ENCODE measurements around the gene SYT1.

The SYT1 gene

DNA sequence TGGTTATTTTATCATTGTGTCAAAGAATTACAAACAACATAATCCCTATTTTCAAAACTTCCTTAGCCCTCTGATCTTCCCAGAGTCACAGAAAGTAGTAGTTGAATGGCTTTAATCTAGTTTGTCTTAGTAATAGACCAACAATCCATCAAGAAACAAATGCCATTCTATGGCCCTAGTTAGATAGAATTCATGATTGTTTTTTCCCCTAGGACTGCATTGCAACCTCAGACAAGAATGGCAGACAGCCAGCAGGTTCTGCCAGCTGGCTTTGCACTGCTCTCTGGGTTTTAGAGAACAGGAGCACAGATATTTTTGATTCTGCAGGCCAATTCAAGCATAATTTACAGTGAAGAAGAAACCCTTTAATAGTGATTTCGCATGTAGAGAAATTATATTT lies 33.8 kb downstream of the SYT1 start:
- no peak for DNase-seq

DNA sequence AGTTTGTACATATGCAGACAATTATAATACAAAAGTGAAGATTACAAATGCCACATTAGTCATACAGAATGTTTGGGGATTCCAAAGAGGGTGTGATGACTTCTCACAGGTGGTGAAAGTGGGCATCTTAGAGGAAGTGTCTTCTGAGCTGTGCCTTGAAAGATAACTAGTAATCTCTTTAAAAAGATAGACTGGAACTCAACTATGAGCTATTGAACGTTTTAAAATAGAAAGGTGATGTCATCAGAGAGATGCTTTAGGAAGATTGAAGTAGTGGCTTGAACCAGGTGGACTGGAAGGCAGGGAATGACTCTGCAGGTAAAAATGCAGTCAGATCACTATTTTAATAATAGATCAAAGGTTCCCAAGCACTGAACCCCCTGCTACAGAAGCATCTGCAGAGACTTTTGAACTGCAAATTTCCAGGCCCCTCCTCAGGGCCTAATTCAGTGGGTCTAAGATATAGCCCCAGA lies 50.3 kb downstream of the SYT1 start:
- DNase-seq: no peak

DNA sequence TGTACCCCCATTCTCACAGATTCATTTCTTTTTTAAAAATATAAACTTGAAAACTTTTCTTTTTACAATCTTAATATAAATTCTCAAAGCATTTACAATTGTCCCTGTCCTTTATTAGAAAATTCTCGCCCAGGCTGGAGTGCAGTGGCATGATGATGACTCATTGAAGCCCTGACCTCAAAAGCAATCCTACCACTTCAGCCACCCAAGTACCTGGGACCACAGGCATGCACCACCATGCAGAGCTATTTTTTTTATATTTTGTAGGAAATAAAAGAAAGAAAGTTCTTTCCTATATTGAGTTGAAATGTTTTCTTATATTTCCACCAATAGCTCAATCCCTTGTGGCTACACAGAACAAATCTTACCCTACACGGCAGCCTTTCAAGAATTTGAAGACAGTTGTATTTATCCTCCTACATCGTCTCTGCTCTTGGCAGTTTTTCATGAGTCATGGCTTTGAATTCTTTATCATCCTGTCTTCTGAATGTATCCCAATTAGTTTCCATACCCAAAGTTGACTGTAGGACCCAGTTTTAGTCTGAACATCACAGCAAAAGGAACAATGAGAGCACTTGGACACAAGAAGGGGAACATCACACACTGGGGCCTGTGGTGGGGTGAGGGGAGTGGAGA lies 52.4 kb downstream of the SYT1 start:
- no peak for DNase-seq

DNA sequence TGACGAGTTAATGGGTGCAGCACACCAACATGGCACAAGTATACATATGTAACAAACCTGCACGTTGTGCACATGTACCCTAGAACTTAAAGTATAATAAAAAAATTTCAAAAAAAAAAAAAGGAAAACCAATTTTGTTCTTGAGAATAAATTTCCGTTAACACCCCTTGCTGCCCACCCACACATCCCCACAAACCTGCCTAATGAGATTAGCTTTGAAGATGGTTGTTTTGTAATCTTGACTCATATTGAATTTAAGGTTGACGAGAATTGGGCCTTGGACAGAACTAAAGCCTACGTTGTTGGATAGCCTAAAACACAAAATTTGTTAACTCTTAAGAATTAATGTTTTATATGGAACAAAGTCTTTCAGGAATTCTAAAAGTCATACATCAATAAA lies 52.9 kb downstream of the SYT1 start:
- no peak for DNase-seq

DNA sequence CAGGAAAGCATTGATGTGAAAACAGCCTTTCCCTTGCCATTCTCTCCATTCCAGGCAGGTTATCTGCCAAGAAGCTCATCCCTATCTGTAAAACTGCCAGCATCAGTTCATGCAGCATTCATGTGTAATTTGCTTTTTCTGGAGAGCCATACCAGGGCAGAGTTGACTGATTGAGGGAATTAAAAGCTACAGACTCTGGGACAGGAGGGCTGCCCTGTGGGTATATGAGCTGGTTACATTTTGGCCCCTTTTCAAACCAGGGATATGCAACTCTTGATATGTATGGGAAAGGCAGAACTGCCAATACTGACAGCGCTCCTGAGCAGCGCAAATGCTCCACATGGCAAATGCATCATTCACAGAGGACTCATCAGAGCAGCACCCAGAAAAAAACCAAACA lies 53.7 kb downstream of the SYT1 start:
- DNase-seq: no peak

DNA sequence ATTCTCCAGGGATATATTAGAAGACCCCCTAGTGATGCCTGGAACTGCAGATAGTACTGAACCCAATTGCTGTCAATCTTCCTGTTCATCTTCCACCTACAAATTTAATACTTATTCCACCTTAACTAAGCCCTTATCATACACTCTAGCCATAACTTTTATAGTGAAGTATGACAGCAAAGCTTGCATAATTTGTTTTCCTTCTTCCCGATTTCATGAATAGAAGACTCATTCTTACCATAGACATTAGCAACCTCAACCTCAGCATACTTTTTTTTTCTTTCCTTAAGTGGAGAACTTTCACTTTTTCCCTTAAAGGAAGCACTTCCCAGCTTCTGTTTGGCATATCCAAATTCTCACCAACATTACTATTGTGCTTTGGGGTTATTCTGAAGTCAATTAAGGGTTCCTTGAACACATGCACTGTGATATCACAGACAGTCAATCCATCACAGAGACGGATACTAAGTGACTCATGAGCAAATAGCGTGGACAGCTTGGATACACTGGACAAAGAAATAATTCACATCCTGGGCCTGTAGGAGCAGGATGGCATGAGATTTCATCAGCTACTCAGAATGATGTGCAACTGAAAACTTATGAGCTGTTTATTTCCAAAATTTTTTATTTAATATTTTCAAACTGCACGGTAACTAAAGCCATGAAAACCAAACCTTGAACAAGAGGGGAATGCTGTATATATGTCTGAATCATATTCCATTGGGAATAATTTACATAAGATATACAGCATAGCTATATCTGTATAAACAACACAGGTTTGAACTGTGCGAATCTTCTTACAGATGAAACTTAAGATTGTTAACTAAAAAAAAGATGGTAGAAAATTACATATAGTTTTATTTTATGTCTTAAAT lies 63.9 kb downstream of the SYT1 start:
- no peak for DNase-seq

DNA sequence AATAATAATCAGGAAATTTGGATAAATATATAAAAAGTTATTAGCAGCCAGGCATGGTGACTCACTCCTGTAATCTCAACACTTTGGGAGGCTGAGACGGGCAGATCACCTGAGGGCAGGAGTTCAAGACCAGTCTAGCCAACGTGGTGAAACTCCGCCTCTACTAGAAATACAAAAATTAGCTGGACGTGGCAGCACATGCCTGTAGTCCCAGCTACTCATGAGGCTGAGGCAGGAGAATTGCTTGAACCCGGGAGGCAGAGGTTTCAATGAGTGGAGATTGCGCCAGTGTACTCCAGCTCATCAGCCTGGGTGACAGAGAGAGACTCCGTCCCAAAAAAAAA lies 64.5 kb downstream of the SYT1 start:
- DNase-seq: no peak

DNA sequence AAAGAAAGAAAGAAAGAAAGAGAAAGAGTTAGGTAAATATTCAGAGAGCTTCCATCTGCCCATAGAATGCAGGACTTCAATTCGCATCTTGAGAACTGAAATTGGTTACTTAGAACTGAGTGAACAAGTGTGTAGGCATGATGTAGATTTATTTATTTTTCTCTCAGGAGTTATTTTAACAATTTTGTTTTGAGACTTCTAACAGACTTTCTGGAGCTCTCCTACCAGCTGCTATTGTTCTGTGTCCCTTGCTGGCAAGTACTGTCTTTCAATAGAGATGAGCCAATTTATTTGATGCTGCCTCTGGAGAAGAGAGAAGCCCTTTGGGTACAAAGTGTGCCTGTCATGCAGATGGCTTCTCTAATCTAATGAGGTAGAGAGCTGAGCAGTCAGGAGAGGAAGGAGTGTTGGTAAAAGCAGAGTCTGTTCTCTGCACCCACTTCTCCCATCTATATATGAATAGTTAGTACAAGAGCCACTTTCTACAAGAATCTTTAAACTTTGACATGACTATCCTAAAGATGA lies 67.0 kb downstream of the SYT1 start:
- DNase-seq: no peak

DNA sequence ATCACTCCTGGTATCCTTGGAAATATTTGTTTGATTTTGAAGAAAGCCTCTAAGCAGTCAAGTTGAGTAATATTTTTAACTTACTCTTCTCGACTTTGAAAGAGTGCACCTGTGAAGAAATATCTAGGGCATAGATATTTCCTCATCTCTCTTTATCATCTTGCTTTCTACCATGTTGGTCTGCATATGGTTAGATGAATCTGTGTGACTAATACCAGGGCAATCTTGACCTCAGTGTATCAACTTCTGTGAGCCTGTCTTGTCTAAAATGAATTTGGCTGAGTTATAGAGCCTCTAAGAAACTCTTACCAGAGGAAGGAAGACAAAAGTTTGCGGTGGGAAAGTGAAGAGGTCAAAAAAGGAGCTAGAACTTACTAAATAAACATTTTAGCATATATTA lies 68.4 kb downstream of the SYT1 start:
- no peak for DNase-seq

DNA sequence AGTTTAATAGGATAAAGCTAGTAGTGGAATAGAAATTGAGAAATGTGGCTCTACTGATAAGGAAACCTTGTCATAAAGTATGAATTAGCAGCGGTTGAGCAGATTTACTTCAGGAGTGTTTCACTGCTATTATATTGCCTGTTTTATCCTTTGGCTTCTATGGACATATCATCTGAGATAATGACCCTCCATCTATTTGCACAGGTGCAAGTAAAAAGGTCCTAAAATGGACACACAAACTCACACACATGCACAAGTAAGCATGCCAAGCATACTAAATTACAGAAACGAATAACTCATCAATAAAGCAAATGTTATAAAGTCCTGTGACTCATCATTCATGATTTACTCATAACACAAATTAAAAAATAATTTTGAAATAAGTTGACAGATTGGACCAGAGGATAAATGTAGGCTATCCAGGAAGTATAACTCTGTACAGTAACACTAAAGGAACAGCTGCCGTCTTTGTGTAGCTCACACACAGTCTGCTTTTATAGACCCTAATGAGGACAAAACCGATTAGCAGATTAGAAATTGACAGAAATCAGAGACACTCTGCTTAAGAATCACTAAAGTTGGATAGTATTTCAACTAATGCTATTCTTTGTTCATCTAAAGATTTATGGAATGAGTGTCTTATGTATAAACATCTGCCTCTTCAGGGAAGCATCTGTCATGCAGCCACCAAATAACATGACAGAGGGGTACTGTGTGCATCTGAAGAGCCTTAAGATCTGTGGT lies 73.9 kb downstream of the SYT1 start:
- no peak for DNase-seq

DNA sequence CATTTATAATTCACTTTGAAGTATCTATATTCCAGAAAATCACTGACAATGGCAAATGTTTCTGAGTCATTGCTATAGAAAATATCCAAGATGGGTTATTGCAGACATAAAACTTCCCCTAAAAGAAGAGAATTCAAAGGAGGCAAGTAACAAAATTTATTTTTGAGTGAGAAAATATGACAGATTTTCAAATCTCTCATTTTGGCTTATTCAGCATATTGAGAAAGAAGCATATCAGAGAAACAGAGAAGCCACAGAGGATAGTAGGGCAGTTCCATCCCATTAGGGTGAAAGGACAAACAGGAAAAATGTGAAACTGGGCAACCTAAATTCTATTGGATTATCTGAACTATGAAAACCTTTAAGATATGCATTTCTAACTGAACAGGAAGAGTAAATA lies 85.0 kb downstream of the SYT1 start:
- no peak for DNase-seq

DNA sequence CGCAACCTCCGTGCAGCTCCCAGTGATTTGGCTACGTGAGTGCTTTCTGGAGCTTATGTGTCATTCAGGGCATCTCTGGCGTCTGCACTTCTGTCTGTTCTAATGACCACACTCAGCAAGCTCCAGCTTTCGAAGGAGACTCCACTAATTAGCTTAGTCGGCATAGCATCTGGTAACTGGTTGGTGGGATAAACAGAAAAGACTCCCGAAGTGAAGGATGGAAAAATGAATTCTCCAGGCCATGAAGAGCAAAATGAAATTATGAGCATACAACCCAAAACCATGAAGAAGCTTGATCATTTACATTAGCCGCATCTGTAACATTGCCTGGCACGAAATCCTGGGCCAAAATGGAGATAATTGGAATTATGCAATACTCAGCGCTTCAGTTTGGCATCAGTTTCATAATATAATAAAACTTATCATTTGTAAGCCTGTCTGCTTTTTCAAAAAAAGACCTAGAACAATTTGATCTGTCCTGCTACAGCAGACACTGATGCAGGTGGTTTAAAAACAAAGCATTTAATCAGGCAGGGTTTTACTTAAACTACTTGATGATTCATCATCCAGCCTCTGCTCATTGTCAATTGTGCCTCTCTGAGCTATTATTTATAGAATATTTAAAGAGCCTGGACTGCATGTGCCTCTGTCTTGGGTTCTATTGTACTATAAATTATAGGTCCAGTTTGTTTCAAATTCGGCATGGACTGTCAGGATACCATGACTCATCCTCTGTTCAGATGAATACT lies 87.4 kb downstream of the SYT1 start:
- DNase-seq: no peak

DNA sequence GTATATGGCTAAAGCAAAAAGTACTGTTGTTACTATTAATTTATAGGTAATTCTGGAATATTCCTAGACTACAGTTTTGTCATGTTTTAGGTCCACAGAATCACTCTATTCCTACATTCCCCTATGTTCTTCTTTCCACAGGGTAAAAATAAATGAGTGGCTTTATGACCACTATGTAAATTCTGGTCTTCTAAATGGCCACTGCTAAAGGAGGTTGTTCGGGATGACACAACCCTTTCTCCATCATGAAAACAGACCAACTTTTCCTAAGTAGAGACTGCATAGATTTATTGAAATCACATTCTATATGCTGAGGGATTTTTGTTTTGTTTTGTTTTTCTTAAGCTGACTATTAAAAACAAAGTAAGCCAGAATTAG lies 88.0 kb downstream of the SYT1 start:
- DNase-seq: no peak

DNA sequence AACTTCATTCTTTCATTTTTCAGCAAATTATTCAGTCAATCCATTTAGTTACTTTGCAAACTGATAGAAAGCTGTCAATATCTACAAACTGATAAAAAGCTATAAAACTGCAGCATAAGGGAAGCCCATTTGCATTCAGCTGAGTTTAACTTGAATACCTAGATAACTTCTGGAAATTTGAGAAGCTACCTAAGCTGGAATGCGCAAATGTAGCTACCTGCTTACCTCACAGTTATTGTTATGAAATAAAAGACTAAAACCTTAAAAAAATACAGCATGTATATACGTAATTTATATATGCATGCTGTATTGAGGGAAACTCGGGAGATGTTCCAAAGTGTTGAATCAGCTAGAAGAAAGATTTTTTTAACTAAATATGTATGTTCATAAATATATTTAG lies 94.4 kb downstream of the SYT1 start:
- no peak for DNase-seq

DNA sequence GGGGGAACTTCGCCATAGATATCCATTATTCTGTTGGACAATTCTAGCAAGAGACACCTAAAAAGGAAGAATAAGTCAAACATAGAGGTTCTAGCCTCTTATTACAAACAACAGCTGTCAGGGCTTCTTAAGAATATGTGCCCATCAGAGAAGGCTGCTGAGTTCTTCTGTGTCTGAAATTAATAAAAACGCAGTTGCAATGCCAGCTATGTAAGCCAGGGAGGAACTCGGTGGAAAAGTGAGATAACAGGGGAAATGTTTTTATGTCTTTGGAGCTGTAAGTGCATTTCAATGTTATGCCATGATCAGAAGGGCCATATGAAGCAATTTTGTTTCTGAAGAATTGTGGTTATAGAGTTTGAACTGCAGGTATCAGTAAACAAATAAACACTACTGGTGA lies 95.0 kb downstream of the SYT1 start:
- no peak for DNase-seq

DNA sequence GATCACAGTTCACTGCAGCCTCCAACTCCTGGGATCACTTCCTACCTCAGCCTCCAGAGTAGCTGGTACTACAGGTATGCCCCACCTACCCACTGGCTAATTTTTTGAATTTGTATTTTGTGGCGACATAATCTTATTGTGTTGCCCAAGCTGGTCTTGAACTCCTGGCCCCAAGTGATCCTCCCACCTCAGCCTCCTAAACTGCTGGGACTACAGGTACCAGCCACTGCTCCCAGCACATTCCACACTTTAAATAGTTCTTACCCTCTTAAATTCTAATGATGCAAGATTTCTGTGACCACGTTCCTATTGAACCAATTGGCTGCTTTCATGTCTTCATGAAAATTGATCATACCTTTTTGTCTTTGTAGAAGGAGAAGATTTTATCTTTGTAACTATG lies 96.6 kb downstream of the SYT1 start:
- DNase-seq: no peak

DNA sequence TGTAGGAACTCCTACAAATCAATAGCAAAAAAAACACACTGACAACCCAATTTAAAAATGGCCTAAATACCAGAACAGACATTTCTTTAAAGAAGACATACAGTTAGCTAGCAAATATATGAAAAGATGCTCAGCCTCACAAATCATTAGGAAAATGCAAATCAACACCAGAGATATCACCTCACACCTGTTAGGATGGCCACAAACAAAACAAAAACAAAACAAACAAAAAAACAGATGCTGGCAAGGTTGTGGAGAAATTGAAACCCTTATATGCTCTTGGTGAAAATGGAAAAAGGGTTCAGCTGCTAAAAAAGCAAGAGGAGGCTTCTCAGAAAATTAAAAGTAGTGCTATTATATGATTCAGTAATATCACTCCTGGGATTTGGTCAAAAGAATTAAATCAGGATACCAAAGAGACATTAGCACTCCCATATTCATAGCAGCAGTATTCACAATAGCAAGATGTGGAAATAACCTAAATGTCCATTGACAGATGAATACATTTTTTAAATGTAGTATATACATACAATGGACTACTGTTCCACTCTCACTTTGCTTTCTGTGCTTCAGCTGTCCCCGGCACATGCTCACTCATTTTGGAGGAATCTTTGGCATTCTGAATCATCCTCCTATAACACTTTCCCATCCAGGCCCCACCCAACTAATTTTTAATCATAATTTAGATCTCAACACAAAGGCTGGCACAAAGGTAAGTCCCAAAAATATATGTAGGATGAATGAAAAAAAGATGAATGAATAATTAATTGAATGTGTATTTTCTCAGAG lies 99.1 kb downstream of the SYT1 start:
- no peak for DNase-seq

DNA sequence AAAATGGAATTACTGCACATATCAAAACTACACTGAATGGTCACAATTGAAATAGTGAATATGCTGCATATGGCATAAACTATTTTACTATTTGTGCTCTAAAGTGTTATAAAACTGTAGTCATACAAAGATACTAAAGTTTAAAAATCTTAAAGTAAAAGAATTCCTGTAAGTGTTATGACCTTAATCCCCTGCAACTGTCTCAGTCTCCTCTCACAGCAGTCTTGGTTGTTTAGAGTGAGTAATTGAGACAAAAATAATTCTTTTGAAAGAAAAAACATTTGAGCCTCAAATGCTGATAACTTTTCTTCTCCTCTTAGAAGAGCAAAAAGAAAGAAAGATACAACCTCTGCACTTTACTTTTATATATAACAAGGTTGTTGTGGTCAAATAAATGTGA lies 99.9 kb downstream of the SYT1 start:
- no peak for DNase-seq

DNA sequence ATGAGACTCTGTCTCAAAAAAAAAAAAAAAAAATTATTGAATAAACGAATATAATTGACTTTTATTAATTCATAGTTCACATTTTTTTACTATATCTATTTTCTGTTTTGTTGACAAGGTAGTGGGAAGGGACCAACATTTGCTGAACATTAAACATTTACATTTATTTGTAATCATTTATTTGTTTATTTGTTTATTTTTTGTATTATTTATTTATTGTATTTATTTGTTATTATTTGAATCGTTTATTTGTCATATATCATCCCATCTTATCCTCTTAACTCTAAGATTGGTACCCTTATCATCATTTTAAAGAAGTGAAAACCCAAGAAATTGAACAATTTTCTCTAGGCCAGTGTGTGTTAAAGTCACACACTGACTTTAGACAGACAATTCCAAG lies 101.5 kb downstream of the SYT1 start:
- DNase-seq: no peak

DNA sequence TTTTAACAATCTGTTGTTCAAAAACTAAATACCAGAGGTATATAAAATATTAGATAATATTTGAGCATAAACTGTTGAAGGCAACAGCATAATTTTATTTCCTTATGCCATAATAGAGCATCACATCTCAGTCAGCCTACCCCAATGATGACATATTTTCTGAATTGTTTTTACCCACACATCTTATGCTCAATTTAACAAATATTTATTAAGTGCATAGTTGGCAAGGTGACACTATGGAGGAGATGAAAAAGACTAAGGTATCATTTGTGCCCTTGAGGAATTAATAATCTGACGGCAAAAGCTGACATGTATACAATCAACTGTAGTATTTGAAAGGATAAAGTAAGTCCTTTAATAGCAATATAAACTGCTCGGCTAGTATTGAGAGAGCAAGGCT lies 102.4 kb downstream of the SYT1 start:
- no peak for DNase-seq

DNA sequence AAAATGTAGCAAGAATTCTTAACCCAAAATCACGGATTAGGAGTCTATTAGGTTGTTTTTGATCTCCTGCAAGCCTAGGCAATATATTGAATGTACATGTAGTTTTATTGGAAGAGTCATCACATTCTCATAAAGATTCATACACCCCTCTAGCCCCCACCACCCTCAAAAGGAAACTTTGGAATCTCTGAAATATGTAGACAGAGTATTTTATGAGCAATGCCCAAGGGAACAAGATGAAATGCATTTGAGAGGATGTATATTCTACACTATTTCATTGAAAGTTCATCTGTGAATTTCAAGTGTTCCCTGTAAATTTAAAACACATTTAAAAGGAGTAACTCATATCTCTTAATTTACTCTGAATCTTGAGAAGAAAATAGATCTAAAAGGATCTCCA lies 103.7 kb downstream of the SYT1 start:
- DNase-seq: no peak

DNA sequence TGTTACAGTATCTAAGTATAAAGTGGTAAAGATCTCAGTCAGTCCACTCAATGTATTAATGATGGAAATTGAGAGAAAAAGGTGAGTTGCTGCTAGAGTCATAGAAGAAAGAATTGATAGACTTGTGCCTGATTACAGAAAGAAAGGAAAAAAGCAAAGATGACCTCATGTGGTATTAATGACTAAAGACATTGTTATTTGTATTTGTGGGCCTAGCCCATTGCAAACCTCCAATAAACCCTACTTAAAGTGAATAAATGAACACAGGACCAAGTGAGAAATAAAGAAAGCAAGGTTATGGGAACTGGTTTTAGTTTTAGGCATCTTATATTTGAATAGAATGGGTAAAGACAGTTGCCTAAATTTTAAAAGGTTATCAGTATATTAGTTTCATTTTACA lies 105.5 kb downstream of the SYT1 start:
- DNase-seq: no peak
